ENCODE data around the gene UPP1.
A peak's percentile ranks its signal among the peaks of the same experiment; 100 is the strongest.

The UPP1 gene

DNA sequence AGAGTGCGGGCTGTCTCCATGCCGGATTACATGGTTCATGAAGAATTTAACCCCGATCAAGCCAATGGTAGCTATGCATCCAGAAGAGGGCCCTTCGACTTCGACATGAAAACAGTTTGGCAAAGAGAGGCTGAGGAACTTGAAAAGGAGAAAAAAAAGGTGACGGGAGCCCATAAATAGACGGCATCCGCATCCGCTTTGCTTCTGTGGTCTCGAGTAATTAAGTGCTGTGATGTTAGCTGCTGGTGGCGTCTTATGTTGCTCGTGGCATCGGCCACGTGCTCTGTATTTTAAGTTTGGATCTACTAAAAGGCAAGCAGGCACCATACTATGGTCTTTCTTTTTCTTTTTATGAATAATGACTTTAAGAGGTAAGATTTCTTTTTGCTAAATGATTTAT, 42.6 kb upstream of the UPP1 start:
- no peak overlapping the region for H3K4me3 ChIP-seq (ENCODE audit: low read length)
- no peak for DNase-seq (ENCODE audit: low read depth)
- TF ChIP-seq, protein P1, sequence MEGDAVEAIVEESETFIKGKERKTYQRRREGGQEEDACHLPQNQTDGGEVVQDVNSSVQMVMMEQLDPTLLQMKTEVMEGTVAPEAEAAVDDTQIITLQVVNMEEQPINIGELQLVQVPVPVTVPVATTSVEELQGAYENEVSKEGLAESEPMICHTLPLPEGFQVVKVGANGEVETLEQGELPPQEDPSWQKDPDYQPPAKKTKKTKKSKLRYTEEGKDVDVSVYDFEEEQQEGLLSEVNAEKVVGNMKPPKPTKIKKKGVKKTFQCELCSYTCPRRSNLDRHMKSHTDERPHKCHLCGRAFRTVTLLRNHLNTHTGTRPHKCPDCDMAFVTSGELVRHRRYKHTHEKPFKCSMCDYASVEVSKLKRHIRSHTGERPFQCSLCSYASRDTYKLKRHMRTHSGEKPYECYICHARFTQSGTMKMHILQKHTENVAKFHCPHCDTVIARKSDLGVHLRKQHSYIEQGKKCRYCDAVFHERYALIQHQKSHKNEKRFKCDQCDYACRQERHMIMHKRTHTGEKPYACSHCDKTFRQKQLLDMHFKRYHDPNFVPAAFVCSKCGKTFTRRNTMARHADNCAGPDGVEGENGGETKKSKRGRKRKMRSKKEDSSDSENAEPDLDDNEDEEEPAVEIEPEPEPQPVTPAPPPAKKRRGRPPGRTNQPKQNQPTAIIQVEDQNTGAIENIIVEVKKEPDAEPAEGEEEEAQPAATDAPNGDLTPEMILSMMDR (conservative IDR thresholded peaks at IDR 0.05; ENCODE audit: low read length), result no peak

DNA sequence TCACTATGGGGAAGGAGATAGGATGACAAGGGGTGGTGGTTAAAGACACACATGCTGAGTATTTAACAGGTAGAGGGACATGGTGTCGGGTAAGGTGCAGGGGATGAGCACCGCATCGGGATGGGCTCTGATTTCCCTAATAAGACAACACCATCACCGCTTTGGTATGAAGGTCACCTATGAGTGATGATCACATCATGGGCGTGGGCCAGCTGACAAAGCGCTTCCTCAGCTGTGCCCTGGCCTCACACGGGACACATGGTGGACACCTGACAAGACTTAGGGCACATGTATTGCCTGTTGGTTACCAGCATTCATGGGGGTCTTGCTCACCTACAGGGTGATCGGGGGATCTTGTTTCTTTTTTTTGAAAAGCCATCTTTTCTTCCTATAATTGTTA, 41.0 kb upstream of the UPP1 start:
- H3K4me3 ChIP-seq (ENCODE audit: low read length), result no peak overlapping the region
- DNase-seq (ENCODE audit: low read depth), result no peak
- TF ChIP-seq, protein P1 (conservative IDR thresholded peaks at IDR 0.05; ENCODE audit: low read length), result no peak

DNA sequence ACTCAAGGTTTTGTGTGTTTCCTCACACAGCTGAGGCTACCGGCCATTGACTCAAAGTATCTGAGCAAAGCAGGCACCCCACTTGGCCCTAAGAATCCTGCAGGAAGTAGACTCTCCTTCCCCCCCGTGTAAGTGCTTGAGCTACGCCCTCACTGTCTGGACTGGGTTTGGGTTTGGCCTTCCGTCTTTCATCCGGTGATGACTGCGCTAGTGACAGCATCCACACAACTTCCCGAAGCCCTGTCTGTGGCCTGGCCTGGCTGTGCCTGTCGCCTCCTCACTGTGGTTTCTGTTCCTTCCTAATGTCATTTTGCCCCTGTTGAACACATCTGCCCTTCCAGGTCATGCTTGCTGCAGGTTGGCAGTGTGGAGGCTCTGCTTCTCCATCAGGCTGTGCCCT, 39.2 kb upstream of the UPP1 start:
- TF ChIP-seq, protein P1 (conservative IDR thresholded peaks at IDR 0.05; ENCODE audit: low read length), result no peak
- H3K4me3 ChIP-seq (ENCODE audit: low read length), result no peak overlapping the region
- no peak for DNase-seq (ENCODE audit: low read depth)

DNA sequence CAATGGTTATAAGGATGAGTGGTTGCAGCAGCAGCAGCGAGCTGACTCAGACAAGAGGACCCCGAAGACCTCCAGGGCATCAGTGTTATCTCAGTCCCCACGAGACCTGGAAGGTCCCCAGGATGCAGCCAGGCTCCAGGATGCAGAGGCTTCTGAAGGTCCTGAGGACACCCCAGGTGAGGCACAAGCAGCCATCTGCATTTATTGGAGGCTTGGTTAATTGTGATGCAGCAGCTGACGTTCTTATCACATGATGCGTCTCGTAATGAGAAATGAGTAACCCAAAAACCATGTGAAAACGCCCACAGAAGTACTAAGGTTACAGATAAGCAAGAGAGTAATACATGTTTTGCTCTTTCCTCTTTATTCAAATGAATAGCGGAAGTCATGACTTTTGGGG, 36.3 kb upstream of the UPP1 start:
- peak; percentile 8 for DNase-seq (ENCODE audit: low read depth)
- H3K4me3 ChIP-seq (ENCODE audit: low read length), result no peak overlapping the region
- TF ChIP-seq, protein P1 (conservative IDR thresholded peaks at IDR 0.05; ENCODE audit: low read length), result no peak

DNA sequence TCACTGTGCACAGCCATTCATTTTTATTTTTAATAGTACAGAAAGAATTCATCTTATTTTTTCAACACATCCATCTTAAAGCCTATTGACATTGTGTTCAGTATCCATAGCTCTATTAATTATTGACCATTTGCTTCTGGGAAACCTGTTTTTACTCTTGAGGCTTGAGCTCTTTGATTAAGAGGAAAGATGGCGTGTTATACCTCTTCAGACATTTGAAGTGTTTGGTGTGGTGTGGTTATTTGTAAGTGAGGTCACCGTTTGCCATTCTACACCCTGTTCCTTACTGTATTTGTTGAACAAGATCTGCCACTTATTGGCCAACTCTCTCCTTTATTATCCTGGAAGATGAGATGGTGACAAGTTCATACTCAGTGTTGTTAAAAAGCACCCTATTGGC, 35.3 kb upstream of the UPP1 start:
- no peak overlapping the region for H3K4me3 ChIP-seq (ENCODE audit: low read length)
- DNase-seq (ENCODE audit: low read depth), result no peak
- TF ChIP-seq, protein P1 (conservative IDR thresholded peaks at IDR 0.05; ENCODE audit: low read length), result no peak

DNA sequence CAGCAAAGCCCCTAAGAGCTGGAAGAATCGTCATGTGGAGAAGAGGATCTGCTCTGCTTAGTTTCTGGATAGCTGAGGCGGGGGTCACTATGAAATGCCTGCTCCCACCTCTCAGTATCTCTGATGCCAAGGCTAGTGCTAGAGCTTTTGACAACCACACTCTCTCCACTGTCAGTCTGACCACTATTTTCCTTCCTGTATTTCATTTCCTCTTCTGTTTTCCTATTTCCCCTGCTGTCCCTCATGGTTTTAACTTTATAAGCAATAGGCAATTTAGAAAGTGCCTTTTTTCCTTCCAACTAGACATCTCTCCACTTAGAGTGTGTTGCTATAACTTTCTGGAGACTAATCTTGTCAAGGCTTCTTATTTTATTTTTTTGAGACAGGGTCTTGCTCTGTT, 30.1 kb upstream of the UPP1 start:
- no peak for DNase-seq (ENCODE audit: low read depth)
- TF ChIP-seq, protein P1 (conservative IDR thresholded peaks at IDR 0.05; ENCODE audit: low read length), result no peak
- H3K4me3 ChIP-seq (ENCODE audit: low read length), result no peak overlapping the region

DNA sequence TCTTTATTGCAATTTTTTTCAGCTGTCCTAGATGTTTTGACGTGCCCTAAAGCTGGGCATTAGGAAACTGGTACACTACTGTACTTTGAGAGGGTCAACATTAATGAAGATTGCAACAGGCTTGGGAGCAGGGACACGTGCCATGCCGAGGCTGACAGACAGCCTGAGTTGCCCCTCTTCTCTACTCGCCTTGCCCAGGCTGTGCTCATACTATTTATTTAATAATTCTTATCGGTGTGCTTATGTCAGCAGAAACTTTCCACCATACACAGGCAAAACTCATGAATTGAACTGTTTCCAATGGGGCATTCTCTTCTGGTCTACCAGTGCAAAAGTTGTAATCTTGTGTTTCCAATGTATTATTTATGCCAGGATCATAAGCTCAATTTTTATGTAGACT, 29.4 kb upstream of the UPP1 start:
- DNase-seq (ENCODE audit: low read depth), result no peak
- H3K4me3 ChIP-seq (ENCODE audit: low read length), result no peak overlapping the region
- TF ChIP-seq, protein P1 (conservative IDR thresholded peaks at IDR 0.05; ENCODE audit: low read length), result no peak
